IMR-90 (cell line): ENCODE data around the gene MRPL17. TPM values are rescaled to one million over a fixed set of nuclear protein-coding genes. Genes with fewer than 3 reads are reported as not detected.

Source experiments
- ATAC-seq: fragments of 200-7000 bp; cut with Tn5 transposase; 2 replicates; pipeline ENCODE4 v1.9.1; 2020; ENCODE audit warnings: low read depth, mild to moderate bottlenecking, moderate library complexity
- BruUV-seq: library from RNA; stranded (reverse); fragments of 400-500 nt; replicated peaks from 2 replicates; lab custom pipeline; 2021; lab: Mats Ljungman, UMichigan
- CTCF ChIA-PET: fragments of 300-600 bp; formaldehyde crosslinking; extraction: SDS; loops from one replicate; lab custom pipeline; 2021; ENCODE audit warnings: antibody characterized with exemption; lab: Yijun Ruan, JAX
- POLR2A ChIA-PET: fragments of 300-600 bp; sonication (Branson Sonifier 250); formaldehyde crosslinking; loops from one replicate; lab custom pipeline; 2022; ENCODE audit warnings: antibody characterized with exemption; ENCODE audit not compliant: unreplicated experiment; lab: Charles Lee
- DNase-seq: peaks from one replicate; pipeline ENCODE4 v3.0.0; 2013
- H2AFZ ChIP-seq: replicated peaks from 2 replicates; pipeline ENCODE3; 2013; ENCODE audit warnings: low read length, mild to moderate bottlenecking; ENCODE audit not compliant: poor library complexity
- H2AK5ac ChIP-seq: 2 replicates; pipeline ENCODE4 v1.6.1; 2013; ENCODE audit warnings: low read depth, low read length, inconsistent platforms
- H2AK9ac ChIP-seq: replicated peaks from 2 replicates; pipeline ENCODE3; 2013; ENCODE audit warnings: mild to moderate bottlenecking, low read depth, low read length, moderate library complexity; ENCODE audit not compliant: poor library complexity
- H2BK120ac ChIP-seq: 2 replicates; pipeline ENCODE4 v1.6.1; 2013; ENCODE audit warnings: low read depth, low read length, inconsistent platforms
- H2BK15ac ChIP-seq: 3 replicates; pipeline ENCODE4 v1.6.1; 2013; ENCODE audit warnings: low read depth, low read length, inconsistent platforms
- H2BK20ac ChIP-seq: 2 replicates; pipeline ENCODE4 v1.6.1; 2013; ENCODE audit warnings: low read depth, mild to moderate bottlenecking, inconsistent platforms, low read length, moderate library complexity
- H2BK5ac ChIP-seq: 2 replicates; pipeline ENCODE4 v1.6.1; 2013; ENCODE audit warnings: mild to moderate bottlenecking, low read depth, low read length, inconsistent platforms; ENCODE audit not compliant: poor library complexity, severe bottlenecking
- H3K14ac ChIP-seq: replicated peaks from 2 replicates; pipeline ENCODE4 v1.6.1; 2013; ENCODE audit warnings: low read depth, low read length, inconsistent platforms
- H3K18ac ChIP-seq: 2 replicates; pipeline ENCODE4 v1.6.1; 2013; ENCODE audit warnings: low read depth, low read length, control low read depth
- H3K23ac ChIP-seq: 2 replicates; pipeline ENCODE4 v1.6.1; 2013; ENCODE audit warnings: low read depth, low read length, inconsistent platforms
- H3K27ac ChIP-seq: 2 replicates; pipeline ENCODE4 v1.5.1; 2013; ENCODE audit warnings: mild to moderate bottlenecking, control low read depth, low read length; ENCODE audit not compliant: insufficient read depth
- H3K27me3 ChIP-seq: 2 replicates; pipeline ENCODE4 v1.6.1; 2013; ENCODE audit warnings: low read length; ENCODE audit not compliant: control insufficient read depth, insufficient read depth
- H3K36me3 ChIP-seq: 2 replicates; pipeline ENCODE4 v1.6.1; 2013; ENCODE audit warnings: low read length, mixed read lengths; ENCODE audit not compliant: control insufficient read depth, insufficient read depth
- H3K4ac ChIP-seq: 2 replicates; pipeline ENCODE4 v1.6.1; 2013; ENCODE audit warnings: low read depth, low read length, inconsistent platforms
- H3K4me1 ChIP-seq: 2 replicates; pipeline ENCODE4 v1.6.1; 2013; ENCODE audit warnings: low read length, mixed read lengths; ENCODE audit not compliant: control insufficient read depth, insufficient read depth
- H3K4me2 ChIP-seq: 2 replicates; pipeline ENCODE4 v1.6.1; 2013; ENCODE audit warnings: low read depth, mild to moderate bottlenecking, control low read depth, low read length, moderate library complexity
- H3K4me3 ChIP-seq: 2 replicates; pipeline ENCODE4 v1.5.1; 2013; ENCODE audit warnings: low read depth, mild to moderate bottlenecking, control low read depth, low read length, moderate library complexity; ENCODE audit not compliant: insufficient read depth
- H3K56ac ChIP-seq: 2 replicates; pipeline ENCODE4 v1.6.1; 2013; ENCODE audit warnings: low read length, inconsistent platforms; ENCODE audit not compliant: insufficient read depth; ENCODE audit errors: extremely low read depth
- H3K79me1 ChIP-seq, 2 experiments: 2 replicates each; pipeline ENCODE4 v1.6.1; 2013; ENCODE audit warnings: low read length in 2 of 2, inconsistent platforms in 1 of 2, low read depth in 1 of 2
- H3K9ac ChIP-seq: 2 replicates; pipeline ENCODE4 v1.6.1; 2013; ENCODE audit warnings: low read depth, low read length, control low read depth
- H3K9me1 ChIP-seq: 2 replicates; pipeline ENCODE4 v1.6.1; 2013; ENCODE audit warnings: low read length, inconsistent platforms; ENCODE audit not compliant: insufficient read depth
- H3K9me3 ChIP-seq: 2 replicates; pipeline ENCODE4 v1.6.1; 2013; ENCODE audit warnings: low read length; ENCODE audit not compliant: control insufficient read depth, insufficient read depth
- H4K20me1 ChIP-seq: 2 replicates; pipeline ENCODE4 v1.6.1; 2013; ENCODE audit warnings: low read length, inconsistent platforms; ENCODE audit not compliant: insufficient read depth
- H4K5ac ChIP-seq: 2 replicates; pipeline ENCODE4 v1.6.1; 2013; ENCODE audit warnings: mild to moderate bottlenecking, low read depth, low read length, control low read depth
- H4K8ac ChIP-seq, 2 experiments: 2 replicates each; pipeline ENCODE4 v1.6.1; 2013; ENCODE audit warnings: low read depth in 2 of 2, low read length in 2 of 2, control low read depth in 1 of 2, inconsistent platforms in 1 of 2
- H4K91ac ChIP-seq: 2 replicates; pipeline ENCODE4 v1.6.1; 2013; ENCODE audit warnings: low read depth, low read length, inconsistent platforms; ENCODE audit not compliant: insufficient read depth
- BHLHE40 ChIP-seq: fragments of 150-350 bp; IDR thresholded peaks from 2 replicates; pipeline ENCODE4 v1.6.1; 2016; ENCODE audit warnings: mild to moderate bottlenecking, low read depth, low read length
- CEBPB ChIP-seq: IDR thresholded peaks from 2 replicates; pipeline ENCODE4 v1.6.1; 2012; ENCODE audit warnings: low read depth, low read length, improper control_type of control experiment
- CHD1 ChIP-seq: IDR thresholded peaks from 2 replicates; pipeline ENCODE4 v1.6.1; 2012; ENCODE audit warnings: low read depth, low read length, improper control_type of control experiment
- FOS ChIP-seq: fragments of 150-350 bp; IDR thresholded peaks from 2 replicates; pipeline ENCODE4 v1.6.1; 2016; ENCODE audit warnings: low read depth, low read length
- MAFK ChIP-seq: IDR thresholded peaks from 2 replicates; pipeline ENCODE4 v1.6.1; 2012; ENCODE audit warnings: low read depth, low read length, improper control_type of control experiment
- MAZ ChIP-seq: IDR thresholded peaks from 2 replicates; pipeline ENCODE4 v1.6.1; 2012; ENCODE audit warnings: low read depth, mild to moderate bottlenecking, low read length, improper control_type of control experiment, moderate library complexity, borderline replicate concordance
- MXI1 ChIP-seq: IDR thresholded peaks from 2 replicates; pipeline ENCODE4 v1.6.1; 2012; ENCODE audit warnings: low read depth, mild to moderate bottlenecking, low read length, moderate library complexity, borderline replicate concordance
- NFE2L2 ChIP-seq: fragments of 150-350 bp; IDR thresholded peaks from 2 replicates; pipeline ENCODE4 v1.6.1; 2016; ENCODE audit warnings: low read depth, mild to moderate bottlenecking, low read length
- POLR2A ChIP-seq: IDR thresholded peaks from 2 replicates; pipeline ENCODE4 v1.6.1; 2012; ENCODE audit warnings: mild to moderate bottlenecking, low read depth, low read length
- RAD21 ChIP-seq: IDR thresholded peaks from 2 replicates; pipeline ENCODE4 v1.6.1; 2012; ENCODE audit warnings: low read length, improper control_type of control experiment
- RCOR1 ChIP-seq: IDR thresholded peaks from 2 replicates; pipeline ENCODE4 v1.6.1; 2012; ENCODE audit warnings: mild to moderate bottlenecking, low read length, improper control_type of control experiment; ENCODE audit not compliant: insufficient replicate concordance
- RFX5 ChIP-seq: IDR thresholded peaks from 2 replicates; pipeline ENCODE4 v1.8.0; 2012; ENCODE audit warnings: low read depth, mild to moderate bottlenecking, low read length, moderate library complexity
- SMC3 ChIP-seq: fragments of 150-350 bp; IDR thresholded peaks from 2 replicates; pipeline ENCODE4 v1.6.1; 2016; ENCODE audit warnings: low read depth, mild to moderate bottlenecking, antibody characterized with exemption, low read length, moderate library complexity
- USF2 ChIP-seq: fragments of 150-350 bp; IDR thresholded peaks from 2 replicates; pipeline ENCODE4 v1.6.1; 2017; ENCODE audit warnings: mild to moderate bottlenecking, antibody characterized with exemption, low read length, low read depth
- WGBS, 2 experiments: methylation state at CpG; one replicate each; pipeline versions ENCODE4 v1.1.5 to v1.1.7; 2013; ENCODE audit warnings: missing lambda C conversion rate in 2 of 2; ENCODE audit not compliant: insufficient read length in 1 of 2; ENCODE audit errors: extremely low coverage in 2 of 2; 5-methylcytosine and 5-hydroxymethylcytosine counted together
- dilution Hi-C: fragments of 300-500 bp; cut with HindIII; formaldehyde crosslinking; loops from one replicate; pipeline ENCODE4 v1.14.3; 2018; ENCODE audit warnings: low sequenced_read_pairs; ENCODE audit not compliant: unreplicated experiment
- in situ Hi-C: fragments of 300-500 bp; cut with MboI; formaldehyde crosslinking; loops from 3 replicates; pipeline ENCODE4 v1.14.3; 2019; ENCODE audit warnings: low sequenced_read_pairs, inconsistent platforms, mixed read lengths
- intact Hi-C: fragments of 100-400 bp; cut with micrococcal nuclease; formaldehyde crosslinking; loops from 2 replicates; pipeline ENCODE4 v1.10.0; 2022
- polyA plus RNA-seq, 3 experiments: library from polyadenylated mRNA; depleted of rRNA; stranded (reverse); fragments of >200 nt; gene quantifications; 2 replicates each; pipeline ENCODE4 v1.2.3, GENCODE V29; 2012; ENCODE audit warnings: low replicate concordance in 1 of 3
- total RNA-seq: library from RNA; depleted of rRNA; stranded (reverse); fragments of >200 nt; gene quantifications from 2 replicates; pipeline ENCODE4 v1.2.3, GENCODE V29; 2012
- TF ChIP-seq, protein P1 (sequence below): conservative IDR thresholded peaks from 2 replicates; pipeline ENCODE4 v1.5.1; 2012; ENCODE audit warnings: mild to moderate bottlenecking, low read depth, low read length, improper control_type of control experiment
- TF ChIP-seq, protein P2 (sequence below): fragments of 150-350 bp; IDR thresholded peaks from 2 replicates; pipeline ENCODE4 v1.6.1; 2016; ENCODE audit warnings: low read depth, mild to moderate bottlenecking, low read length, moderate library complexity, borderline replicate concordance

Gene MRPL17
- total and polyA plus RNA-seq, 2 of the 4 experiments (the other 2 are of a cell fraction), result 70.3 to 85.2 TPM

- Histone ChIP-seq H2AFZ (no peak overlapping the region), H3K9ac (no peak overlapping the region), H3K18ac (no peak overlapping the region), H3K4ac (no peak overlapping the region), H4K5ac (no peak overlapping the region), H2BK15ac (no peak overlapping the region), H3K4me2 (no peak overlapping the region), H3K23ac (no peak overlapping the region), H2BK5ac (no peak overlapping the region), H3K56ac (no peak overlapping the region), H3K27me3 (no peaks in the 10 kb centered on the region), H3K27ac (no peak overlapping the region), H2AK9ac (no peak overlapping the region), H3K79me1 (no peaks in the 10 kb centered on the region), H3K9me1 (no peaks in the 10 kb centered on the region; the same call in 1 of the 2 replicates), H2BK120ac (no peak overlapping the region), H3K36me3 (no peaks in the 10 kb centered on the region), H2BK20ac (no peak overlapping the region), H3K4me3 (no peak overlapping the region), H2AK5ac (no peak overlapping the region), H4K20me1 (no peaks in the 10 kb centered on the region), H3K9me3 (peaks cover 2% of the 10 kb centered on the region; the same call in 1 of the 2 replicates), H3K4me1 (peaks cover 6% of the 10 kb centered on the region), H4K8ac (no peak overlapping the region), H3K14ac (no peak overlapping the region), H4K91ac (no peak overlapping the region)
- ATAC-seq (no peak), DNase-seq (no peak)
- ChIA-PET CTCF (interaction anchor here (0.6 to 1.4 kb wide), 4 partner anchors 11 to 1969 kb away, joined by 3 to 12 read pairs (median 5); partner anchors contain the start of gene MRPL17), POLR2A (no interaction called here)
- dilution Hi-C loops (no loop called here), in situ Hi-C loops (no loop called here), intact Hi-C loops (no loop called here)
- TF ChIP-seq MAZ (no peak), RAD21 (no peak), MAFK (no peak), RCOR1 (no peak), FOS (no peak), CEBPB (no peak), CHD1 (no peak), POLR2A (no peak), NFE2L2 (no peak), USF2 (no peak), SMC3 (no peak), RFX5 (no peak), MXI1 (no peak), BHLHE40 (no peak)
- TF ChIP-seq, protein P1, sequence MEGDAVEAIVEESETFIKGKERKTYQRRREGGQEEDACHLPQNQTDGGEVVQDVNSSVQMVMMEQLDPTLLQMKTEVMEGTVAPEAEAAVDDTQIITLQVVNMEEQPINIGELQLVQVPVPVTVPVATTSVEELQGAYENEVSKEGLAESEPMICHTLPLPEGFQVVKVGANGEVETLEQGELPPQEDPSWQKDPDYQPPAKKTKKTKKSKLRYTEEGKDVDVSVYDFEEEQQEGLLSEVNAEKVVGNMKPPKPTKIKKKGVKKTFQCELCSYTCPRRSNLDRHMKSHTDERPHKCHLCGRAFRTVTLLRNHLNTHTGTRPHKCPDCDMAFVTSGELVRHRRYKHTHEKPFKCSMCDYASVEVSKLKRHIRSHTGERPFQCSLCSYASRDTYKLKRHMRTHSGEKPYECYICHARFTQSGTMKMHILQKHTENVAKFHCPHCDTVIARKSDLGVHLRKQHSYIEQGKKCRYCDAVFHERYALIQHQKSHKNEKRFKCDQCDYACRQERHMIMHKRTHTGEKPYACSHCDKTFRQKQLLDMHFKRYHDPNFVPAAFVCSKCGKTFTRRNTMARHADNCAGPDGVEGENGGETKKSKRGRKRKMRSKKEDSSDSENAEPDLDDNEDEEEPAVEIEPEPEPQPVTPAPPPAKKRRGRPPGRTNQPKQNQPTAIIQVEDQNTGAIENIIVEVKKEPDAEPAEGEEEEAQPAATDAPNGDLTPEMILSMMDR, result no peak
- TF ChIP-seq, protein P2, sequence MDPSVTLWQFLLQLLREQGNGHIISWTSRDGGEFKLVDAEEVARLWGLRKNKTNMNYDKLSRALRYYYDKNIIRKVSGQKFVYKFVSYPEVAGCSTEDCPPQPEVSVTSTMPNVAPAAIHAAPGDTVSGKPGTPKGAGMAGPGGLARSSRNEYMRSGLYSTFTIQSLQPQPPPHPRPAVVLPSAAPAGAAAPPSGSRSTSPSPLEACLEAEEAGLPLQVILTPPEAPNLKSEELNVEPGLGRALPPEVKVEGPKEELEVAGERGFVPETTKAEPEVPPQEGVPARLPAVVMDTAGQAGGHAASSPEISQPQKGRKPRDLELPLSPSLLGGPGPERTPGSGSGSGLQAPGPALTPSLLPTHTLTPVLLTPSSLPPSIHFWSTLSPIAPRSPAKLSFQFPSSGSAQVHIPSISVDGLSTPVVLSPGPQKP, result no peak
- whole genome bisulfite sequencing, 2 experiments, result no CpG with 5 or more reads among the region's 1 CpG
- BruUV-seq, result no TSS peak
Measured at GRCh38 chr11:6694229-6694535, 11.0 kb upstream of the MRPL17 start.
